Hepatocyte (in vitro differentiated cells): ENCODE data around the gene GUCY2C. TPM values are rescaled to one million over a fixed set of nuclear protein-coding genes. Genes with fewer than 3 reads are reported as not detected.

ENCODE experiments used
- DNase-seq: peaks from one replicate; pipeline ENCODE4 v3.0.0-alpha.2; 2016; ENCODE audit warnings: low spot score
- H2AFZ ChIP-seq: fragments of 200-600 bp; sonication (generic); 2 replicates; pipeline ENCODE4 v1.6.0; 2016; ENCODE audit warnings: antibody characterized with exemption, mild to moderate bottlenecking
- H3K27ac ChIP-seq: fragments of 200-600 bp; sonication (generic); 2 replicates; pipeline ENCODE4 v1.5.1; 2016; ENCODE audit warnings: mild to moderate bottlenecking
- H3K27me3 ChIP-seq: fragments of 200-600 bp; sonication (generic); 2 replicates; pipeline ENCODE4 v1.6.1; 2016
- H3K36me3 ChIP-seq: fragments of 200-600 bp; sonication (generic); replicated peaks from 2 replicates; pipeline ENCODE4 v1.5.1; 2016; ENCODE audit warnings: low read depth; ENCODE audit not compliant: insufficient read depth
- H3K4me1 ChIP-seq: fragments of 200-600 bp; sonication (generic); 2 replicates; pipeline ENCODE4 v1.5.1; 2016; ENCODE audit warnings: mild to moderate bottlenecking, moderate library complexity; ENCODE audit not compliant: insufficient read depth
- H3K4me2 ChIP-seq: fragments of 200-600 bp; sonication (generic); 2 replicates; pipeline ENCODE4 v1.6.0; 2016
- H3K4me3 ChIP-seq: fragments of 200-600 bp; sonication (generic); 2 replicates; pipeline ENCODE4 v1.5.1; 2016; ENCODE audit warnings: mild to moderate bottlenecking
- H3K79me2 ChIP-seq: fragments of 200-600 bp; sonication (generic); 2 replicates; pipeline ENCODE4 v1.6.0; 2017; ENCODE audit warnings: mild to moderate bottlenecking
- H3K9me2 ChIP-seq: fragments of 200-600 bp; sonication (generic); replicated peaks from 2 replicates; pipeline ENCODE4 v1.6.0; 2017; ENCODE audit warnings: mild to moderate bottlenecking; ENCODE audit not compliant: insufficient read depth
- H3K9me3 ChIP-seq: fragments of 200-600 bp; sonication (generic); 2 replicates; pipeline ENCODE4 v1.5.1; 2016; ENCODE audit warnings: low read depth, mild to moderate bottlenecking
- H4K20me1 ChIP-seq: fragments of 200-600 bp; sonication (generic); 2 replicates; pipeline ENCODE4 v1.6.0; 2016; ENCODE audit warnings: mild to moderate bottlenecking; ENCODE audit not compliant: insufficient read depth, poor library complexity, severe bottlenecking
- EZH2 ChIP-seq: fragments of 200-600 bp; sonication (generic); IDR thresholded peaks from 2 replicates; pipeline ENCODE4 v1.6.1; 2016; ENCODE audit warnings: antibody characterized with exemption, mild to moderate bottlenecking, borderline replicate concordance
- EZH2phosphoT487 ChIP-seq: fragments of 200-600 bp; sonication (generic); IDR thresholded peaks from one replicate; pipeline ENCODE4 v1.6.1; 2018; ENCODE audit warnings: antibody characterized with exemption, mild to moderate bottlenecking, low read depth, moderate library complexity; ENCODE audit not compliant: unreplicated experiment, severe bottlenecking
- WGBS: methylation state at CpG from one replicate; pipeline ENCODE4 v1.1.6; 2016; ENCODE audit warnings: low lambda C conversion rate; ENCODE audit errors: missing lambda C conversion rate; 5-methylcytosine and 5-hydroxymethylcytosine counted together
- polyA plus RNA-seq: library from polyadenylated mRNA; unstranded; fragments of >200 nt; fragmentation: Nextera tagmentation; extraction: Ambion mirVana; gene quantifications from 2 replicates; pipeline ENCODE4 v1.2.1, GENCODE V29; 2016
- total RNA-seq: library from RNA; depleted of rRNA; stranded (reverse); fragments of >200 nt; gene quantifications from 2 replicates; pipeline ENCODE4 v1.2.3, GENCODE V29; 2014
- TF ChIP-seq, protein P1 (sequence below): fragments of 200-600 bp; sonication (generic); IDR thresholded peaks from 2 replicates; pipeline ENCODE4 v1.5.1; 2016; ENCODE audit warnings: antibody characterized with exemption, mild to moderate bottlenecking; ENCODE audit not compliant: poor library complexity

GUCY2C gene
- total and polyA plus RNA-seq, 2 experiments from 2014 or later, result 26.5 to 47.6 TPM

DNA sequence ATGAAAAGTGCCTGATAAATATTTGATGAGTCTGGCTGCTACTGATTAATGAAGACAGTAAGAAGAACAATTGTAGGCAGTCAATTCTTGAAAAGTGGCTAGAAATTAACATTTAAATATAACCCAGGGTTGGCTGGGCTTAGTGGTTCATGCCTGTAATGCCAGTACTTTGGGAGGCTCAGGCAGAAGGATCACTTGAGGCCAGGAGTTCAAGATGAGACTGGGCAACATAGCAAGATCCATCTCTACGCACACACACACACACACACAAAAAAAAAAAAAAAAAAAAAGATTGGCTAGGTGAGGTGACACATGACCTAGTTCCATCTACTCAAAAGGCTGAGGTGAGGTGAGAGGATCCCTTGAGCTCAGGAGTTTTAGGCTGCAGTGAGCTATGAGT, 120.8 kb downstream of the GUCY2C start:
- no peaks in the 10 kb centered on the region for H3K27me3 ChIP-seq
- H3K9me3 ChIP-seq, result no peaks in the 10 kb centered on the region
- 75% methylated on average over 1 of the region's 1 CpG for WGBS
- no peak overlapping the region for H3K4me3 ChIP-seq
- TF ChIP-seq EZH2phosphoT487 (no peak), EZH2 (no peak)
- TF ChIP-seq, protein P1, sequence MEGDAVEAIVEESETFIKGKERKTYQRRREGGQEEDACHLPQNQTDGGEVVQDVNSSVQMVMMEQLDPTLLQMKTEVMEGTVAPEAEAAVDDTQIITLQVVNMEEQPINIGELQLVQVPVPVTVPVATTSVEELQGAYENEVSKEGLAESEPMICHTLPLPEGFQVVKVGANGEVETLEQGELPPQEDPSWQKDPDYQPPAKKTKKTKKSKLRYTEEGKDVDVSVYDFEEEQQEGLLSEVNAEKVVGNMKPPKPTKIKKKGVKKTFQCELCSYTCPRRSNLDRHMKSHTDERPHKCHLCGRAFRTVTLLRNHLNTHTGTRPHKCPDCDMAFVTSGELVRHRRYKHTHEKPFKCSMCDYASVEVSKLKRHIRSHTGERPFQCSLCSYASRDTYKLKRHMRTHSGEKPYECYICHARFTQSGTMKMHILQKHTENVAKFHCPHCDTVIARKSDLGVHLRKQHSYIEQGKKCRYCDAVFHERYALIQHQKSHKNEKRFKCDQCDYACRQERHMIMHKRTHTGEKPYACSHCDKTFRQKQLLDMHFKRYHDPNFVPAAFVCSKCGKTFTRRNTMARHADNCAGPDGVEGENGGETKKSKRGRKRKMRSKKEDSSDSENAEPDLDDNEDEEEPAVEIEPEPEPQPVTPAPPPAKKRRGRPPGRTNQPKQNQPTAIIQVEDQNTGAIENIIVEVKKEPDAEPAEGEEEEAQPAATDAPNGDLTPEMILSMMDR, result no peak
- no peaks in the 10 kb centered on the region for H3K36me3 ChIP-seq
- peak overlapping the region; percentile 41 for H3K4me2 ChIP-seq
- H3K27ac ChIP-seq, result no peak overlapping the region
- no peaks in the 10 kb centered on the region for H3K79me2 ChIP-seq
- H2AFZ ChIP-seq, result no peak overlapping the region
- no peaks in the 10 kb centered on the region for H3K9me2 ChIP-seq
- no peak for DNase-seq
- peaks cover 3% of the 10 kb centered on the region for H3K4me1 ChIP-seq
- H4K20me1 ChIP-seq, result no peaks in the 10 kb centered on the region

DNA sequence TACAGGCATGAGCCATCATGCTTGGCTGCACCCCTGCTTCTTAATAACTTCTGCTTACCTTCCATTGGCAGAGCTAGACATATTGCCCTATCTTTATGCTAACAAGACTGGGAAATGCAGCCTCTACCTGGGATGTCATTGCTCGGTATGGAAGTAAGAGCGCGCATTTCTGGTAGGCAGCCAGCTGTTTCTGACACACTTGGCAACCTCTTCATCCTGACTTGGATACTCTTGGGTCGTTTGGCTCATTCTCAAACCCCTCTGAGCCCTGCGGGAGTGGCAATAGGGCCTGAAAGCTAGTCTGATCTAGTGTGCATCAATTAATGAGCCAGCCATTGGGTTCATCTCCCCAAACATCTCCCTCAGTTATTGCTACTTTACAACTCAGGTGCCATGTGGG, 123.3 kb downstream of the GUCY2C start:
- no peaks in the 10 kb centered on the region for H3K36me3 ChIP-seq
- no peak overlapping the region for H3K4me3 ChIP-seq
- H3K9me3 ChIP-seq, result no peaks in the 10 kb centered on the region
- no peak overlapping the region for H2AFZ ChIP-seq
- no peak overlapping the region for H3K4me2 ChIP-seq
- H3K27me3 ChIP-seq, result no peaks in the 10 kb centered on the region
- peaks cover 3% of the 10 kb centered on the region for H3K4me1 ChIP-seq
- no peak overlapping the region for H3K27ac ChIP-seq
- 98% methylated on average over 5 of the region's 5 CpGs for WGBS
- no peak for DNase-seq
- TF ChIP-seq, protein P1, result no peak
- no peaks in the 10 kb centered on the region for H4K20me1 ChIP-seq
- H3K9me2 ChIP-seq, result no peaks in the 10 kb centered on the region
- no peaks in the 10 kb centered on the region for H3K79me2 ChIP-seq

DNA sequence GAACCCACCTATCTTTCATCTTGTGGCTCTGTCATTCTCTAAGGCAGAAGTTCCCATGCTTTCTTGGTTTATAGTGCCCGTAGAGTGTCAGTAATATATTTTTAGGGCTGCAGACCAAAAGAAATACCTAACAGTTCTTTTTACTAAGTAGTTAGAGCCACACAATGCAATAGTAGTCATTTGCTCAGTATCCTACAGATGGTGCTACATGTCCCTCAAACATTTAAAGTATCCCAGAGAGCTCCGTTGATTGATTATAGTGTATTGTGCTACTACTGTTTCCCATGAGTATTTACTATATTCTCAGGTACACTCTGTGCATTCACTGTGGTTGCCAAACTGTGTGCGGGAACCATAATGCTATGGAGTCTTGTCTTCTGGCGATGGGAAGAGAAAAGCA, 124.0 kb downstream of the GUCY2C start:
- Histone ChIP-seq H4K20me1 (no peaks in the 10 kb centered on the region), H3K4me2 (no peak overlapping the region), H3K27ac (no peak overlapping the region), H2AFZ (no peak overlapping the region), H3K9me2 (no peaks in the 10 kb centered on the region), H3K4me3 (no peak overlapping the region), H3K36me3 (no peaks in the 10 kb centered on the region), H3K9me3 (no peaks in the 10 kb centered on the region), H3K79me2 (no peaks in the 10 kb centered on the region), H3K4me1 (peaks cover 3% of the 10 kb centered on the region), H3K27me3 (no peaks in the 10 kb centered on the region)
- TF ChIP-seq EZH2 (no peak), EZH2phosphoT487 (no peak)
- TF ChIP-seq, protein P1, result no peak
- no peak for DNase-seq
- WGBS, result 80% methylated on average over 4 of the region's 4 CpGs

DNA sequence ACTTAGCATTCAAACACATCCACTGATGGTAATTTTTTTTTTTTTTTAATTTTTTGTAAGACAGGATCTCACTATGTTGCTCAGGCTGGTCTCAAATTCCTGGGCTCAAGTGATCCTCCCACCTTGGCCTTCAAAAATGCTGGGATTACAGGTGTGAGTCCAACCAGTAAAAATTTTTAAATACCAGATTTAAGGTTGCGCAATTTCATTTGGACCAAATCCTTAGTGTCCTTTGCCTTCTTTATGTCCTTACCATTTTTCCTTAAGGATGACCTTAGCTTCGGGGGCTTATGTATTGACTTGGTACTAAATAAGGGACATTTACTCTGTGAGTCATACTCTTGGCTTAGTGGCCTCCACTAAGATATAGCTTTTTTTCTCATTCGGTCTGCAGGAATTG, 124.6 kb downstream of the GUCY2C start:
- Histone ChIP-seq H4K20me1 (no peaks in the 10 kb centered on the region), H3K27me3 (no peaks in the 10 kb centered on the region), H3K9me2 (no peaks in the 10 kb centered on the region), H3K4me1 (peaks cover 3% of the 10 kb centered on the region), H3K9me3 (no peaks in the 10 kb centered on the region), H3K4me3 (no peak overlapping the region), H3K27ac (no peak overlapping the region), H3K4me2 (no peak overlapping the region), H3K36me3 (no peaks in the 10 kb centered on the region), H3K79me2 (peaks cover 1% of the 10 kb centered on the region), H2AFZ (no peak overlapping the region)
- DNase-seq, result no peak
- WGBS, result 80% methylated on average over 3 of the region's 3 CpGs
- TF ChIP-seq EZH2phosphoT487 (no peak), EZH2 (no peak)
- TF ChIP-seq, protein P1, result no peak
